A673 (cell line): ENCODE measurements around the gene OR5AU1. TPM values are rescaled to one million over a fixed set of nuclear protein-coding genes. Genes with fewer than 3 reads are reported as not detected.

Experiments used
- BruUV-seq: library from RNA; stranded (reverse); fragments of 400-500 nt; replicated peaks from 2 replicates; lab custom pipeline; 2021; lab: Mats Ljungman, UMichigan
- CTCF ChIA-PET: fragments of 300-600 bp; sonication (Branson Sonifier 250); formaldehyde crosslinking; loops from one replicate; lab custom pipeline; 2022; ENCODE audit warnings: antibody characterized with exemption; lab: Charles Lee
- POLR2A ChIA-PET: fragments of 300-600 bp; sonication (Branson Sonifier 250); formaldehyde crosslinking; loops from one replicate; lab custom pipeline; 2022; ENCODE audit warnings: antibody characterized with exemption; ENCODE audit not compliant: low non-redundant PET; lab: Charles Lee
- DNase-seq: peaks from one replicate; pipeline ENCODE4 v3.0.0-alpha.2; 2015; ENCODE audit warnings: low spot score
- H3K27ac ChIP-seq: fragments of 200-600 bp; sonication (generic); 2 replicates; pipeline ENCODE4 v1.5.1; 2016; ENCODE audit warnings: mixed run types, low read depth, mild to moderate bottlenecking, mixed read lengths, antibody characterized with exemption, low read length; ENCODE audit not compliant: poor library complexity, severe bottlenecking
- H3K27me3 ChIP-seq: fragments of 200-600 bp; sonication (generic); replicated peaks from 2 replicates; pipeline ENCODE4 v1.6.1; 2017; ENCODE audit warnings: mixed run types, low read depth, mild to moderate bottlenecking, mixed read lengths, antibody characterized with exemption, low read length; ENCODE audit not compliant: insufficient read depth, poor library complexity
- H3K36me3 ChIP-seq: fragments of 200-600 bp; sonication (generic); 2 replicates; pipeline ENCODE4 v1.6.1; 2016; ENCODE audit warnings: mixed run types, mild to moderate bottlenecking, mixed read lengths, antibody characterized with exemption, low read length; ENCODE audit not compliant: insufficient read depth, poor library complexity, severe bottlenecking
- H3K4me1 ChIP-seq: fragments of 200-600 bp; sonication (generic); 2 replicates; pipeline ENCODE4 v1.6.1; 2017; ENCODE audit warnings: mixed run types, mild to moderate bottlenecking, mixed read lengths, antibody characterized with exemption, low read length; ENCODE audit not compliant: insufficient read depth, poor library complexity, severe bottlenecking
- H3K4me3 ChIP-seq: fragments of 200-600 bp; sonication (generic); 2 replicates; pipeline ENCODE4 v1.5.1; 2016; ENCODE audit warnings: low read depth, mixed run types, mild to moderate bottlenecking, mixed read lengths, low read length; ENCODE audit not compliant: poor library complexity, severe bottlenecking
- H3K9me3 ChIP-seq: fragments of 200-600 bp; sonication (generic); 2 replicates; pipeline ENCODE4 v1.6.1; 2016; ENCODE audit warnings: mixed run types, low read depth, mild to moderate bottlenecking, mixed read lengths, antibody characterized with exemption, low read length; ENCODE audit not compliant: poor library complexity, severe bottlenecking
- EZH2 ChIP-seq: fragments of 200-600 bp; sonication (generic); IDR thresholded peaks from 2 replicates; pipeline ENCODE4 v1.6.1; 2017; ENCODE audit warnings: borderline replicate concordance, low read depth, mild to moderate bottlenecking, mixed read lengths, antibody characterized with exemption, low read length; ENCODE audit not compliant: poor library complexity, severe bottlenecking
- intact Hi-C: fragments of 100-400 bp; cut with micrococcal nuclease; formaldehyde crosslinking; loops from one replicate; pipeline ENCODE4 v1.10.0; 2022; ENCODE audit not compliant: unreplicated experiment
- total RNA-seq: library from RNA; stranded (reverse); gene quantifications from 2 replicates; pipeline ENCODE4 v1.2.3, GENCODE V29; 2021
- TF ChIP-seq, protein P1 (sequence below): fragments of 300-800, 200-600 bp; sonication (generic); conservative IDR thresholded peaks from 2 replicates; pipeline ENCODE4 v1.5.1; 2017; ENCODE audit warnings: low read depth, mild to moderate bottlenecking, antibody characterized with exemption, low read length, moderate library complexity, mixed read lengths

The OR5AU1 gene
- total RNA-seq, 1 experiment from 2014 or later = not detected

DNA sequence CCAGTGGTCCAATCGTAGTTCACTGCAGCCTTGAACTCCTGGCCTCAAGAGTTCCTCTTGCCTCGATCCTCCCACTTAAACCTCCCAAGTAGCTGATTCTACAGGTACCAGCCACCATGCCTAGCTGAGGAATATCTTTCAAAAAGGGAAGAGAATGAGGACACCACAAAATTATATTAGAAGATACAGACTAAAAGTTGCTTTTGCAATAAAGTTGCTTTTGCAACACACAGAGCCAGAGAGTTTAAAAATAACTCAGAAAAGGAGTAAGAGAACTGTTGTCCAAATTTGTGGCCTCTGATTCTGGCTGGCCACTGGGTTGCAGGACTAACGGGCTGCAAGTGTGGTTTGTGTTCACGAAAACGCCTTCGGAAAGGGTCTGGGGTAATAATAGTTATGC, 35.2 kb downstream of the OR5AU1 start:
- ChIA-PET CTCF (no interaction called here), POLR2A (no interaction called here)
- Histone ChIP-seq H3K9me3 (no peaks in the 10 kb centered on the region), H3K27me3 (no peaks in the 10 kb centered on the region), H3K4me3 (no peak overlapping the region), H3K27ac (no peak overlapping the region), H3K36me3 (no peaks in the 10 kb centered on the region), H3K4me1 (no peaks in the 10 kb centered on the region)
- DNase-seq = no peak
- intact Hi-C loops = no loop called here
- no TSS peak for BruUV-seq
- no peak for TF ChIP-seq EZH2
- TF ChIP-seq, protein P1, sequence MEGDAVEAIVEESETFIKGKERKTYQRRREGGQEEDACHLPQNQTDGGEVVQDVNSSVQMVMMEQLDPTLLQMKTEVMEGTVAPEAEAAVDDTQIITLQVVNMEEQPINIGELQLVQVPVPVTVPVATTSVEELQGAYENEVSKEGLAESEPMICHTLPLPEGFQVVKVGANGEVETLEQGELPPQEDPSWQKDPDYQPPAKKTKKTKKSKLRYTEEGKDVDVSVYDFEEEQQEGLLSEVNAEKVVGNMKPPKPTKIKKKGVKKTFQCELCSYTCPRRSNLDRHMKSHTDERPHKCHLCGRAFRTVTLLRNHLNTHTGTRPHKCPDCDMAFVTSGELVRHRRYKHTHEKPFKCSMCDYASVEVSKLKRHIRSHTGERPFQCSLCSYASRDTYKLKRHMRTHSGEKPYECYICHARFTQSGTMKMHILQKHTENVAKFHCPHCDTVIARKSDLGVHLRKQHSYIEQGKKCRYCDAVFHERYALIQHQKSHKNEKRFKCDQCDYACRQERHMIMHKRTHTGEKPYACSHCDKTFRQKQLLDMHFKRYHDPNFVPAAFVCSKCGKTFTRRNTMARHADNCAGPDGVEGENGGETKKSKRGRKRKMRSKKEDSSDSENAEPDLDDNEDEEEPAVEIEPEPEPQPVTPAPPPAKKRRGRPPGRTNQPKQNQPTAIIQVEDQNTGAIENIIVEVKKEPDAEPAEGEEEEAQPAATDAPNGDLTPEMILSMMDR = no peak

DNA sequence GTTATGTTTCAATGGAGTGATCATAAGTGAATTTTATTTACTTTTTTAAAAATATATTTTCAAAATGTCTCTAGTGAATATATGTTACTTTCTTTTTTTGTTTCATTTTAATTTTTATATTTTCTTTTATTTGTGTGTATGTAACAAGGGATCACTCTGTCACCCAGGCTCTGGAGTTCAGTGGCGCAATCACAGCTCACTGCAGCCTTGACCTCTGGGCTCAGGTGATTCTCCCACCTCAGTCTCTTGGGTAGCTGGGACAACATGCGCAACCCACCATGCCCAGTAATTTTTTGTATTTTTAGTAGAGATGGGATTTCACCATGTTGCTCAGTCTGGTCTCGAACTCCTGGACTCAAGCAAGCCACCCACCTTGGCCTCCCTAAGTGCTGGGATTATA, 36.9 kb downstream of the OR5AU1 start:
- TF ChIP-seq, protein P1 = no peak
- no peak for TF ChIP-seq EZH2
- POLR2A ChIA-PET = no interaction called here
- BruUV-seq = no TSS peak
- no peaks in the 10 kb centered on the region for H3K4me1 ChIP-seq
- intact Hi-C loops = no loop called here
- DNase-seq = no peak
- no peaks in the 10 kb centered on the region for H3K9me3 ChIP-seq
- H3K27me3 ChIP-seq = no peaks in the 10 kb centered on the region
- no peak overlapping the region for H3K4me3 ChIP-seq
- CTCF ChIA-PET = no interaction called here
- H3K27ac ChIP-seq = no peak overlapping the region
- H3K36me3 ChIP-seq = no peaks in the 10 kb centered on the region

DNA sequence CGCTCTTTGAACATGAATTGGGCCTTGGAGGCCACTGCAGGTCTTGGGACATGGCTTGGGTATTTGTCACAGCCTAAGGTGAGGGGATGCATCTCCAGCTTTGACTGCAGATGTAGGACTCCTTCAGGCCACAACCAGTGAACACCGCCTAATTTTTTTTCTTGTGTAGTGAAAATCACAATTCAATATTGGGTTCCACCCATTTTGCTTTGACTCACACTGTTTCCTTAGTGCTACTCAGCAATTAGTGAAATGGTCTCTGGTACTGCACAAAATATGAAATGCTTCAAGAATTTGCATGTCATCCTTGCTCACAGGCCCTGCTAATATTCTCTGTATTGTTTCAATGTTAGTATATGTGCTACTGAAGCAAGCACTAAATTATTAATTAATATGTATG, 42.5 kb downstream of the OR5AU1 start:
- intact Hi-C loops = no loop called here
- POLR2A ChIA-PET = no interaction called here

More for the DNA sequence above, 42.5 kb downstream of the OR5AU1 start:
- TF ChIP-seq, protein P1 = no peak
- TF ChIP-seq EZH2 = no peak
- CTCF ChIA-PET = no interaction called here
- no peaks in the 10 kb centered on the region for H3K27me3 ChIP-seq
- H3K27ac ChIP-seq = no peak overlapping the region
- H3K4me1 ChIP-seq = peaks cover 7% of the 10 kb centered on the region
- BruUV-seq = no TSS peak
- no peak overlapping the region for H3K4me3 ChIP-seq
- no peaks in the 10 kb centered on the region for H3K36me3 ChIP-seq
- DNase-seq = no peak
- H3K9me3 ChIP-seq = no peaks in the 10 kb centered on the region
